Skeletal muscle tissue (tissue), 4 donors: Measurements from ENCODE around the gene PAXX. TPM values are rescaled to one million over a fixed set of nuclear protein-coding genes. Genes with fewer than 3 reads are reported as not detected.
"Not testable (repeated sequence)": the region's sequence is repeated elsewhere in the genome, so short reads cannot be mapped to it uniquely, and the experiment has no call there.

Experiments
- H3K27ac ChIP-seq: one replicate; pipeline ENCODE4 v1.7.0; 2013; ENCODE audit warnings: mild to moderate bottlenecking, low read depth, low read length, inconsistent platforms
- H3K27me3 ChIP-seq, 3 donors: one replicate each; pipeline ENCODE4 v1.7.0; 2013; ENCODE audit warnings: low read length in 3 of 3; ENCODE audit not compliant: control insufficient read depth in 3 of 3, insufficient read depth in 3 of 3
- H3K36me3 ChIP-seq, 3 donors: one replicate each; pipeline ENCODE4 v1.7.0; 2013; ENCODE audit warnings: low read length in 3 of 3; ENCODE audit not compliant: control insufficient read depth in 3 of 3, insufficient read depth in 3 of 3
- H3K4me1 ChIP-seq, 3 donors: one replicate each; pipeline ENCODE4 v1.7.0; 2013; ENCODE audit warnings: low read length in 3 of 3, mild to moderate bottlenecking in 3 of 3; ENCODE audit not compliant: control insufficient read depth in 3 of 3, insufficient read depth in 3 of 3
- H3K4me3 ChIP-seq, 3 donors: one replicate each; pipeline ENCODE4 v1.7.0; 2013; ENCODE audit warnings: low read length in 3 of 3
- H3K9ac ChIP-seq, 3 donors: one replicate each; pipeline ENCODE4 v1.7.0; 2013; ENCODE audit warnings: low read length in 3 of 3, mild to moderate bottlenecking in 3 of 3, moderate library complexity in 2 of 3, low read depth in 1 of 3
- H3K9me3 ChIP-seq, 3 donors: one replicate each; pipeline ENCODE4 v1.7.0; 2013; ENCODE audit warnings: low read length in 3 of 3; ENCODE audit not compliant: control insufficient read depth in 3 of 3
- total RNA-seq: library from RNA; depleted of rRNA; stranded (reverse); fragments of >200 nt; gene quantifications from one replicate; pipeline ENCODE4 v1.2.3, GENCODE V29; 2014
- donor health status: Osteomylitis.

The PAXX gene
- total RNA-seq, 1 donor from 2014 or later = 2.1 TPM

GRCh38 chr9:137030538-137031527, 38.6 kb downstream of the PAXX start:
- Histone ChIP-seq H3K9me3 (no peaks in the 10 kb centered on the region), H3K36me3 (no peaks in the 10 kb centered on the region), H3K9ac (no peak overlapping the region), H3K27me3 (peaks cover 4 to 16% (median 5%) of the 10 kb centered on the region in 3 donors), H3K27ac (no peak overlapping the region), H3K4me3 (no peak overlapping the region), H3K4me1 (peaks cover 36 to 52% (median 42%) of the 10 kb centered on the region in 3 donors)

- Histone ChIP-seq H3K4me3 (no peak within 1 kb of the TSS), H3K4me1 (peaks cover 27 to 42% (median 29%) of the 10 kb centered on the region in 3 donors), H3K36me3 (no peaks in the 10 kb centered on the region), H3K27me3 (peaks cover 4 to 16% (median 5%) of the 10 kb centered on the region in 3 donors), H3K9me3 (no peaks in the 10 kb centered on the region), H3K9ac (no peak within 1 kb of the TSS), H3K27ac (no peak within 1 kb of the TSS)
Measured at GRCh38 chr9:137031904-137032640, 39.9 kb downstream of the PAXX start, which contains the start of gene FUT7. TSS of gene FUT7 (minus strand) at chr9:137032088. CDS start at chr9:137031991, 97 bp downstream.

DNA sequence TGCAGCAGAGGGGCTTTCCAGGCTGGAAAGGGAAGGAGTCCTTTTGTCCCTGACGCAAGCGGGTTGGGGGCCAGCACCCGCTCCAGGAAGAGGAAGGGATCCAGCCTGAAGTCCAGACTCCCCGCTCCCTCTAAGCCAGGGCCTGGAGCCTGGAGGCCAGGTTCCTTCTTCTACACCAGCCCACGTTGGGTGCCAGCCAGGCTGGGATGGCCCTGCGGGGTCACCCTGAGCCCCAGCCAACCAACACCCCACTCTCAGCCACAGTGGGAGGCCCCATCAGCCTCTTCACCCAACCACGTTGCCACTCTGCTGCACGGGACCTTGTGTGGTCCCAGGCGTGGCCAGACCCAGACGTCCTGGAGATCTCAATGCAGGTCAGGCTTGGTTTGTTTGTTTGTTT, 40.6 kb downstream of the PAXX start:
- Histone ChIP-seq H3K9ac (no peak overlapping the region), H3K27ac (no peak overlapping the region), H3K4me1 (peaks cover 22 to 36% (median 24%) of the 10 kb centered on the region in 3 donors), H3K27me3 (peaks cover 4 to 16% (median 5%) of the 10 kb centered on the region in 3 donors), H3K4me3 (no peak overlapping the region), H3K9me3 (no peaks in the 10 kb centered on the region), H3K36me3 (no peaks in the 10 kb centered on the region)

- H3K4me3 ChIP-seq, H3K9ac ChIP-seq, H3K36me3 ChIP-seq, H3K9me3 ChIP-seq, H3K27ac ChIP-seq: not testable (repeated sequence)
- H3K27me3 ChIP-seq = peaks cover 4 to 16% (median 5%) of the 10 kb centered on the region in 3 donors
- H3K4me1 ChIP-seq = peaks cover 21 to 34% (median 22%) of the 10 kb centered on the region in 3 donors
Measured at GRCh38 chr9:137033481-137033880, 41.3 kb downstream of the PAXX start.

DNA sequence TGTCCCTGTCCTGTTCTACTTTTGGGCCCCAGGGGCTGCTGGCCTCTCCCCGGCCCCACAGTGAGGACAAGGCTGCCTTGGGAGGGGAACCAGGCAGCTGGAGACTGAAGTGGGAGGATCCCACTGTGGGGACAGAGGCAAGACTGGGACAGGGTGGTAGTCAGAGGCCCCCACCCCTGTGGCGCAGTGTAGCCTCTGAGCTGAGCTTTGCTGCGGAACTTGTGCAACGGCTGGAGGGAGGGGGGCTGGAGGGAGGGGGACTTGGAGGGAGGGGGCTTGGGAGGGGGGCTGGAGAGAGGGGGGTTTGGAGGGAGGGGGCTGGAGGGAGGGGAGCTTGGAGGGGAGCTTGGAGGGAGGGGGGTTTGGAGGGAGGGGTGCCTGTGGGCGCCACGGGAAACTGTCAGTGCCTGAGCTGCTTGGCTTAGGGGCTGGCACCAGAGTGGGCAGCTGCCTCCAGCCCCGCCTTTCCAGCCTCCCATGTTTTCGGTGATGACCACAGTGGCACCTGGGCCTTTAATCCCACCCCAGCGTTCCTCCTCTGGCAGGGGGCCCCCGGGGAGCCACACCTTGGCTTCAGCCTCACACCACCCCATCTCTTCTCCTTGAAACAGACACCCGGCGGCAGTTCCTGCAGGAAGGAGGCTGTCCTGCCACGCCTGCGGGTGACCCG, 42.0 kb downstream of the PAXX start:
- peaks cover 0 to 2% (median 2%) of the 10 kb centered on the region in 3 donors for H3K36me3 ChIP-seq
- peaks cover 14 to 27% (median 15%) of the 10 kb centered on the region in 3 donors for H3K4me1 ChIP-seq
- H3K9me3 ChIP-seq = no peaks in the 10 kb centered on the region
- peaks cover 4 to 16% (median 5%) of the 10 kb centered on the region in 3 donors for H3K27me3 ChIP-seq
- H3K27ac ChIP-seq = no peak overlapping the region
- H3K4me3 ChIP-seq = no peak overlapping the region
- H3K9ac ChIP-seq = no peak overlapping the region

GRCh38 chr9:137034709-137035506, 42.7 kb downstream of the PAXX start:
- Histone ChIP-seq H3K4me1 (peaks cover 11 to 20% (median 12%) of the 10 kb centered on the region in 3 donors), H3K9ac (peak overlapping the region in 1 of 3 donors; percentile 54), H3K27me3 (peaks cover 4 to 16% (median 5%) of the 10 kb centered on the region in 3 donors), H3K4me3 (no peak overlapping the region), H3K27ac (no peak overlapping the region), H3K9me3 (no peaks in the 10 kb centered on the region), H3K36me3 (peaks cover 0 to 9% (median 5%) of the 10 kb centered on the region in 3 donors)

GRCh38 chr9:137035507-137035834, 43.2 kb downstream of the PAXX start:
- H3K4me1 ChIP-seq = peaks cover 11 to 18% (median 12%) of the 10 kb centered on the region in 3 donors
- peak overlapping the region in 1 of 3 donors; percentile 54 for H3K9ac ChIP-seq
- H3K27ac ChIP-seq = no peak overlapping the region
- H3K9me3 ChIP-seq = no peaks in the 10 kb centered on the region
- H3K27me3 ChIP-seq = peaks cover 4 to 16% (median 5%) of the 10 kb centered on the region in 3 donors
- H3K36me3 ChIP-seq = peaks cover 0 to 12% (median 6%) of the 10 kb centered on the region in 3 donors
- H3K4me3 ChIP-seq = no peak overlapping the region

DNA sequence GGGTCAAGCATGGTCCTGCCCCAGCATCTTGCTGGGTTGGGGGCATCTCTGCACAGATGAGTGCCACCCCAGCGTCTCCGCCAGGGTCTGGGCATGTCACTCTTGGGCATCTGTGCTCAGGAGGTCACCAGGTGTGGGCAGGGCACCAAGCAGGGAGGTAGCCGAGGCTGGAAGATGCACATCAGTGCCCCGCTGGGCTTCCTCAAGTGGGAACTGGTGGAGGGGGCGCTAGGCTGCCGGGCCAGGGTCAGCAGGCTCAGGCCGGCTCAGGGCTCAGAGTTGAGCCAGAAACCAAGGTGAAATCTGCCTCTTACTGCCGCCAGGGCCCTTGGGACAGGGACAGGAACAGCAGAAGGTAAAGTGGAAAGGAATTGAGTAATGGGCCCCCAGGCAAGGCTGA, 43.7 kb downstream of the PAXX start:
- peaks cover 4 to 16% (median 5%) of the 10 kb centered on the region in 3 donors for H3K27me3 ChIP-seq
- H3K4me1 ChIP-seq = peaks cover 11 to 18% (median 12%) of the 10 kb centered on the region in 3 donors
- H3K27ac ChIP-seq = no peak overlapping the region
- no peak overlapping the region for H3K4me3 ChIP-seq
- no peak overlapping the region for H3K9ac ChIP-seq
- H3K36me3 ChIP-seq = peaks cover 0 to 12% (median 6%) of the 10 kb centered on the region in 3 donors
- no peaks in the 10 kb centered on the region for H3K9me3 ChIP-seq

DNA sequence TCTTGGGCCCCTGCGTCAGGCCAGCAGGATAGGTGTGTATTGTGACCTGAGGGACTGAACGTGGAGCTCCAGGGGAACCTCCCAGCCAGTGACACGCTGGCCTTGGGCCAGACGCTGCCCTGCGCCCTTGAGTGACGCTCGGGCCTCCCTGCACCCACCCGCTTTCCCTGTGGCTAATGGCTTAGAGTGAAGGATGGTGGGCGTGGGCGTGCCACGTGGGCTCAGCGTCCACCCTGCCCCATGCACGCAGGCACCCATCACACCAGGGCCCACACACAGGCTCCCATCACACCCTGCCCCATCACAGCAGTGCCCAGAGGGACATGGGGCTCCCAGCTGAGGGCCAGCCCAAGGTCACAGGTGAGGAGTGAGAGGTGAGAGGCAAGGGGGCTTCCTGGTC, 44.8 kb downstream of the PAXX start:
- no peak overlapping the region for H3K27ac ChIP-seq

More for the DNA sequence above, 44.8 kb downstream of the PAXX start:
- Histone ChIP-seq H3K4me1 (peaks cover 12 to 15% (median 14%) of the 10 kb centered on the region in 3 donors), H3K36me3 (peaks cover 0 to 12% (median 6%) of the 10 kb centered on the region in 3 donors), H3K27me3 (peaks cover 4 to 16% (median 5%) of the 10 kb centered on the region in 3 donors), H3K9ac (no peak overlapping the region), H3K9me3 (no peaks in the 10 kb centered on the region), H3K4me3 (no peak overlapping the region)
